Measurements from ENCODE around the gene DMRTA1. TPM values are rescaled to one million over a fixed set of nuclear protein-coding genes. Genes with fewer than 3 reads are reported as not detected.

Gene DMRTA1
- total and polyA plus RNA-seq, 2 donors (not counting 3 experiments of a cell fraction or from before 2014, with no cell fraction given) = 0.19 to 2.1 TPM

- Histone ChIP-seq H4K20me1 (replicated peaks; ENCODE audit: control insufficient read depth, extremely low read depth, insufficient read depth, low read length) (no peaks in the 10 kb centered on the region), H3K9ac (replicated peaks; ENCODE audit: extremely low read depth, insufficient read depth, low read length) (no peak overlapping the region), H3K27me3 (ENCODE audit: control insufficient read depth in 2 of 2, insufficient read depth in 2 of 2, low read length in 2 of 2) (peaks cover 1 to 8% of the 10 kb centered on the region in 2 experiments), H3K4me3 (replicated peaks in 1 of 3; ENCODE audit: insufficient read depth in 1 of 3, low read depth in 1 of 3, low read length in 3 of 3) (no peak overlapping the region), H3K9me3 (replicated peaks; ENCODE audit: control insufficient read depth, insufficient read depth, low read length) (no peaks in the 10 kb centered on the region), H3K4me2 (ENCODE audit: insufficient read depth, low read length) (no peak overlapping the region), H3K79me2 (ENCODE audit: control insufficient read depth, insufficient read depth, low read length) (no peaks in the 10 kb centered on the region), H3K27ac (ENCODE audit: insufficient read depth, low read depth, low read length) (no peak overlapping the region), H3K36me3 (ENCODE audit: control insufficient read depth in 2 of 2, extremely low read depth in 1 of 2, insufficient read depth in 2 of 2, low read length in 2 of 2) (no peaks in the 10 kb centered on the region), H2AFZ (ENCODE audit: low read depth, low read length) (no peak overlapping the region), H3K9me1 (replicated peaks; ENCODE audit: control insufficient read depth, extremely low read depth, insufficient read depth, low read length) (no peaks in the 10 kb centered on the region), H3K4me1 (ENCODE audit: control insufficient read depth, extremely low read depth, insufficient read depth, low read length) (no peaks in the 10 kb centered on the region)
- BruUV-seq (replicated peaks) = no TSS peak
- dilution Hi-C loops (cut with MboI; ENCODE audit: extremely low pct_ligation_motif_present, low sequenced_read_pairs) (no loop called here), intact Hi-C loops (cut with micrococcal nuclease) (no loop called here)
- POLR2A ChIA-PET = no interaction called here
- TF ChIP-seq GATA2 (IDR thresholded peaks at IDR 0.05; ENCODE audit: insufficient read depth, insufficient read length, low read depth, low read length) = no peak
- TF ChIP-seq MAX (IDR thresholded peaks at IDR 0.05; ENCODE audit: insufficient read depth, insufficient read length) = no peak
- no peak for TF ChIP-seq CTCF (IDR thresholded peaks at IDR 0.05; ENCODE audit: extremely low read depth in 1 of 2, insufficient read depth in 1 of 2, low read depth in 1 of 2, low read length in 2 of 2)
- TF ChIP-seq EZH2 (IDR thresholded peaks at IDR 0.05; ENCODE audit: borderline replicate concordance, low read depth, low read length, severe bottlenecking) = no peak
- CTCF ChIA-PET = interaction anchor here (2.5 kb wide), 1 partner anchor 27 kb away, joined by 9 read pairs; no protein-coding TSS in a partner anchor
- DNase-seq (ENCODE audit: low read depth, low spot score) = no peak
- no peak for FAIRE-seq
Measured at GRCh38 chr9:22425551-22425950, 21.1 kb upstream of the DMRTA1 start.

Data from endothelial cell of umbilical vein (primary cell).